Measurements from ENCODE around the gene TBC1D21. TPM values are rescaled to one million over a fixed set of nuclear protein-coding genes. Genes with fewer than 3 reads are reported as not detected.
"Not testable (repeated sequence)": the region's sequence is repeated elsewhere in the genome, so short reads cannot be mapped to it uniquely, and the experiment has no call there.

The TBC1D21 gene
- total RNA-seq, 1 experiment from 2014 or later: not detected

DNA sequence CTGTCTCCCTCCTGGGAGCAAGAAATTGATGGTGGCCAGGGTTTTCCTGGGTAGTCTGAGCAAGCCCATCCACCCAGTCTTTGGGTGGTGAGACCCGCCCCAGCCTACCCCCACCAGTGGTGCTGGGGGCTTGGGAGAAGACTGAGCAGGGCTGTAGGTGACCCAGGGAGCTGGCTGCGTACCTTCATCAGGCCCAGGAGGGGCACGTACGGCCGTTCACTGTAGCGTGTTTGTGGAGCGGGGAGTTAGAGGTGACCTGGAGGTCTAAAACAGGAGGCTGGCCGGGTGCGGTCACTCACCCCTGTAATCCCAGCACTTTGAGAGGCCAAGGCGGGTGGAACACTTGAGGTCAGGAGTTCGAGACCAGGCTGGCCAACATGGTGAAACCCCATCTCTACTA is 64.4 kb downstream of the TBC1D21 start:
- no peak overlapping the region for H2BK15ac ChIP-seq (ENCODE audit: low read depth, low read length)
- no peak overlapping the region for H4K8ac ChIP-seq (replicated peaks; ENCODE audit: insufficient read length, low read depth, low read length)
- no peak overlapping the region for H2BK5ac ChIP-seq (ENCODE audit: insufficient read length, low read length)
- no peak for DNase-seq
- H3K4me1 Mint-ChIP-seq: peaks cover 18 to 23% of the 10 kb centered on the region in 2 experiments
- H3K4me2 ChIP-seq (ENCODE audit: insufficient read depth, insufficient read length, low read length): no peak overlapping the region
- TF ChIP-seq, protein P1, sequence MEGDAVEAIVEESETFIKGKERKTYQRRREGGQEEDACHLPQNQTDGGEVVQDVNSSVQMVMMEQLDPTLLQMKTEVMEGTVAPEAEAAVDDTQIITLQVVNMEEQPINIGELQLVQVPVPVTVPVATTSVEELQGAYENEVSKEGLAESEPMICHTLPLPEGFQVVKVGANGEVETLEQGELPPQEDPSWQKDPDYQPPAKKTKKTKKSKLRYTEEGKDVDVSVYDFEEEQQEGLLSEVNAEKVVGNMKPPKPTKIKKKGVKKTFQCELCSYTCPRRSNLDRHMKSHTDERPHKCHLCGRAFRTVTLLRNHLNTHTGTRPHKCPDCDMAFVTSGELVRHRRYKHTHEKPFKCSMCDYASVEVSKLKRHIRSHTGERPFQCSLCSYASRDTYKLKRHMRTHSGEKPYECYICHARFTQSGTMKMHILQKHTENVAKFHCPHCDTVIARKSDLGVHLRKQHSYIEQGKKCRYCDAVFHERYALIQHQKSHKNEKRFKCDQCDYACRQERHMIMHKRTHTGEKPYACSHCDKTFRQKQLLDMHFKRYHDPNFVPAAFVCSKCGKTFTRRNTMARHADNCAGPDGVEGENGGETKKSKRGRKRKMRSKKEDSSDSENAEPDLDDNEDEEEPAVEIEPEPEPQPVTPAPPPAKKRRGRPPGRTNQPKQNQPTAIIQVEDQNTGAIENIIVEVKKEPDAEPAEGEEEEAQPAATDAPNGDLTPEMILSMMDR (conservative IDR thresholded peaks at IDR 0.05): no peak
- H3K4me3 Mint-ChIP-seq: no peak overlapping the region
- H3K14ac ChIP-seq (ENCODE audit: insufficient read depth, low read length): no peak overlapping the region
- no peak overlapping the region for H2BK20ac ChIP-seq (ENCODE audit: low read depth, low read length, poor library complexity, severe bottlenecking)
- no peak overlapping the region for H3K9ac ChIP-seq (ENCODE audit: extremely low read depth, insufficient read length, low read length)
- no peak overlapping the region for H2AFZ ChIP-seq (ENCODE audit: low read length)
- H3K27me3 Mint-ChIP-seq (ENCODE audit: low read depth): peaks cover 3% of the 10 kb centered on the region
- no peak overlapping the region for H3K27ac Mint-ChIP-seq
- H3K79me1 ChIP-seq (ENCODE audit: insufficient read depth, low read depth, low read length, poor library complexity, severe bottlenecking): no peaks in the 10 kb centered on the region
- H3K27ac ChIP-seq (ENCODE audit: insufficient read length, low read depth, low read length): no peak overlapping the region
- no peak overlapping the region for H2BK12ac ChIP-seq (ENCODE audit: insufficient read length, low read depth, low read length)
- H3K36me3 Mint-ChIP-seq (ENCODE audit: insufficient read depth in 1 of 3, low read depth in 3 of 3): no peaks in the 10 kb centered on the region
- H3K23me2 ChIP-seq (ENCODE audit: insufficient read length, low read depth, low read length, poor library complexity, severe bottlenecking): no peaks in the 10 kb centered on the region
- no peak overlapping the region for H3K18ac ChIP-seq (ENCODE audit: insufficient read length, low read depth, low read length)
- no peak overlapping the region for H4K91ac ChIP-seq (ENCODE audit: insufficient read length, low read depth, low read length)
- H3K27me3 ChIP-seq (ENCODE audit: insufficient read depth, low read length): no peaks in the 10 kb centered on the region
- H3K56ac ChIP-seq (ENCODE audit: insufficient read length, low read depth, low read length): no peak overlapping the region
- H3K79me2 ChIP-seq (ENCODE audit: insufficient read depth, low read length): no peaks in the 10 kb centered on the region
- no peaks in the 10 kb centered on the region for H4K20me1 ChIP-seq (ENCODE audit: control insufficient read depth, insufficient read depth, insufficient read length)
- no peak overlapping the region for H3K23ac ChIP-seq (ENCODE audit: insufficient read length, low read depth, low read length)
- no peak overlapping the region for H3T11ph ChIP-seq (ENCODE audit: low read length)
- H3K4ac ChIP-seq (ENCODE audit: low read depth, low read length): no peak overlapping the region
- no CpG with 5 or more reads among the region's 11 CpGs for WGBS (ENCODE audit: extremely low coverage, insufficient read length, low lambda C conversion rate)
- no peaks in the 10 kb centered on the region for H3K9me3 Mint-ChIP-seq
- H2AK5ac ChIP-seq (ENCODE audit: insufficient read length, low read length): no peak overlapping the region
- no peak overlapping the region for H2BK120ac ChIP-seq (ENCODE audit: low read depth, low read length, poor library complexity, severe bottlenecking)
- H4K5ac ChIP-seq (ENCODE audit: insufficient read length, low read depth, low read length): no peak overlapping the region
- no peaks in the 10 kb centered on the region for H3K4me1 ChIP-seq (ENCODE audit: insufficient read depth, low read length)
- H3K9me3 ChIP-seq (ENCODE audit: control insufficient read depth, low read depth, low read length): no peaks in the 10 kb centered on the region

DNA sequence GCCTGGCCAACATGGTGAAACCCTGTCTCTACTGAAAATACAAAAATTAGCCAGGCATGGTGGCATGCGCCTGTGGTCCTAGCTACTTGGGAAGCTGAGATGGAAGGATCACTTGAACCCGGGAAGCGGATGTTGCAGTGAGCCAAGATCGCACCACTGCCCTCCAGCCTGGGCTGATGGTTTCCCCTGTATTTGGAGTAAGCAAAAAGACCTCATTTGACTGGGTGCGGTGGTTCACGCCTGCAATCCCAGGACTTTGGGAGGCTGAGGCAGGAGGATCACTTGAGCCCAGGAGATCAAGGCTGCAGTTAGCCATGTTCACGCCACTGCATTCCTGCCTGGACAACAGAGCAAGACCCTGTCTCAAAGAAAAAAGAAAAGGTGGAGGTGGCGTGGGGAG is 65.2 kb downstream of the TBC1D21 start:
- not testable (repeated sequence) for H3K56ac ChIP-seq (ENCODE audit: insufficient read length, low read depth, low read length); H3K27me3 Mint-ChIP-seq (ENCODE audit: low read depth); H2BK20ac ChIP-seq (ENCODE audit: low read depth, low read length, poor library complexity, severe bottlenecking); H2BK120ac ChIP-seq (ENCODE audit: low read depth, low read length, poor library complexity, severe bottlenecking); H2BK5ac ChIP-seq (ENCODE audit: insufficient read length, low read length); H4K8ac ChIP-seq (replicated peaks; ENCODE audit: insufficient read length, low read depth, low read length); H2BK15ac ChIP-seq (ENCODE audit: low read depth, low read length); H3K9ac ChIP-seq (ENCODE audit: extremely low read depth, insufficient read length, low read length); H3K79me2 ChIP-seq (ENCODE audit: insufficient read depth, low read length); H3K36me3 Mint-ChIP-seq (ENCODE audit: insufficient read depth in 1 of 3, low read depth in 3 of 3); DNase-seq; H3K27me3 ChIP-seq (ENCODE audit: insufficient read depth, low read length); H3K14ac ChIP-seq (ENCODE audit: insufficient read depth, low read length); H3K9me3 ChIP-seq (ENCODE audit: control insufficient read depth, low read depth, low read length); H2BK12ac ChIP-seq (ENCODE audit: insufficient read length, low read depth, low read length); H3K4ac ChIP-seq (ENCODE audit: low read depth, low read length); H4K5ac ChIP-seq (ENCODE audit: insufficient read length, low read depth, low read length); H3K9me3 Mint-ChIP-seq; H3K4me2 ChIP-seq (ENCODE audit: insufficient read depth, insufficient read length, low read length); H3K23ac ChIP-seq (ENCODE audit: insufficient read length, low read depth, low read length); H3K4me1 ChIP-seq (ENCODE audit: insufficient read depth, low read length); H3K27ac Mint-ChIP-seq; H3T11ph ChIP-seq (ENCODE audit: low read length); H3K79me1 ChIP-seq (ENCODE audit: insufficient read depth, low read depth, low read length, poor library complexity, severe bottlenecking); H3K18ac ChIP-seq (ENCODE audit: insufficient read length, low read depth, low read length); H4K20me1 ChIP-seq (ENCODE audit: control insufficient read depth, insufficient read depth, insufficient read length); H3K23me2 ChIP-seq (ENCODE audit: insufficient read length, low read depth, low read length, poor library complexity, severe bottlenecking); H3K27ac ChIP-seq (ENCODE audit: insufficient read length, low read depth, low read length); H3K4me3 Mint-ChIP-seq; H2AK5ac ChIP-seq (ENCODE audit: insufficient read length, low read length); H2AFZ ChIP-seq (ENCODE audit: low read length); H4K91ac ChIP-seq (ENCODE audit: insufficient read length, low read depth, low read length)
- no CpG with 5 or more reads among the region's 8 CpGs for WGBS (ENCODE audit: extremely low coverage, insufficient read length, low lambda C conversion rate)
- H3K4me1 Mint-ChIP-seq: peaks cover 18 to 23% of the 10 kb centered on the region in 2 experiments

All from H9 (cell line).